Measurements from ENCODE around the gene GPR158. TPM values are rescaled to one million over a fixed set of nuclear protein-coding genes. Genes with fewer than 3 reads are reported as not detected.

The GPR158 gene
- total RNA-seq, 1 experiment from 2014 or later, result 0.24 TPM

GRCh38 chr10:25220156-25220555 lies 45.4 kb downstream of the GPR158 start:
- H3K27me3 Mint-ChIP-seq (ENCODE audit: low read depth), result no peaks in the 10 kb centered on the region
- Histone ChIP-seq H3K79me1 (ENCODE audit: insufficient read depth, low read depth, low read length, poor library complexity, severe bottlenecking) (no peaks in the 10 kb centered on the region), H3K23ac (ENCODE audit: insufficient read length, low read depth, low read length) (no peak overlapping the region), H4K5ac (ENCODE audit: insufficient read length, low read depth, low read length) (no peak overlapping the region), H4K20me1 (ENCODE audit: control insufficient read depth, insufficient read depth, insufficient read length) (no peaks in the 10 kb centered on the region), H2BK120ac (ENCODE audit: low read depth, low read length, poor library complexity, severe bottlenecking) (no peak overlapping the region), H3K27me3 (ENCODE audit: insufficient read depth, low read length) (no peaks in the 10 kb centered on the region), H3K27ac (ENCODE audit: insufficient read length, low read depth, low read length) (no peak overlapping the region), H3K4me1 (ENCODE audit: insufficient read depth, low read length) (no peaks in the 10 kb centered on the region), H3K4ac (ENCODE audit: low read depth, low read length) (no peak overlapping the region), H3K9me3 (ENCODE audit: control insufficient read depth, low read depth, low read length) (no peaks in the 10 kb centered on the region), H3K4me2 (ENCODE audit: insufficient read depth, insufficient read length, low read length) (no peak overlapping the region), H3K79me2 (ENCODE audit: insufficient read depth, low read length) (no peaks in the 10 kb centered on the region), H2BK5ac (ENCODE audit: insufficient read length, low read length) (no peak overlapping the region), H3K56ac (ENCODE audit: insufficient read length, low read depth, low read length) (no peak overlapping the region), H3K14ac (ENCODE audit: insufficient read depth, low read length) (no peak overlapping the region), H3K9ac (ENCODE audit: extremely low read depth, insufficient read length, low read length) (no peak overlapping the region), H4K91ac (ENCODE audit: insufficient read length, low read depth, low read length) (no peak overlapping the region), H3T11ph (ENCODE audit: low read length) (no peak overlapping the region), H3K23me2 (ENCODE audit: insufficient read length, low read depth, low read length, poor library complexity, severe bottlenecking) (no peaks in the 10 kb centered on the region), H2BK15ac (ENCODE audit: low read depth, low read length) (no peak overlapping the region), H2BK12ac (ENCODE audit: insufficient read length, low read depth, low read length) (no peak overlapping the region), H4K8ac (replicated peaks; ENCODE audit: insufficient read length, low read depth, low read length) (no peak overlapping the region), H2AK5ac (ENCODE audit: insufficient read length, low read length) (no peak overlapping the region), H2AFZ (ENCODE audit: low read length) (no peak overlapping the region), H2BK20ac (ENCODE audit: low read depth, low read length, poor library complexity, severe bottlenecking) (no peak overlapping the region), H3K18ac (ENCODE audit: insufficient read length, low read depth, low read length) (no peak overlapping the region)
- DNase-seq, result no peak
- H3K4me3 Mint-ChIP-seq, result no peak overlapping the region
- no peaks in the 10 kb centered on the region for H3K9me3 Mint-ChIP-seq
- TF ChIP-seq CTCF (conservative IDR thresholded peaks at IDR 0.05), result no peak
- H3K36me3 Mint-ChIP-seq (ENCODE audit: insufficient read depth in 1 of 3, low read depth in 3 of 3), result no peaks in the 10 kb centered on the region
- H3K27ac Mint-ChIP-seq, result no peak overlapping the region; a peak in 1 of 7 replicates
- H3K4me1 Mint-ChIP-seq, result no peaks in the 10 kb centered on the region
- no CpG with 5 or more reads among the region's 1 CpG for WGBS (ENCODE audit: extremely low coverage, insufficient read length, low lambda C conversion rate)
